ENCODE data around the gene ZNF785. TPM values are rescaled to one million over a fixed set of nuclear protein-coding genes. Genes with fewer than 3 reads are reported as not detected.

Gene ZNF785
- total RNA-seq, 1 donor from 2014 or later, result 22.8 TPM

DNA sequence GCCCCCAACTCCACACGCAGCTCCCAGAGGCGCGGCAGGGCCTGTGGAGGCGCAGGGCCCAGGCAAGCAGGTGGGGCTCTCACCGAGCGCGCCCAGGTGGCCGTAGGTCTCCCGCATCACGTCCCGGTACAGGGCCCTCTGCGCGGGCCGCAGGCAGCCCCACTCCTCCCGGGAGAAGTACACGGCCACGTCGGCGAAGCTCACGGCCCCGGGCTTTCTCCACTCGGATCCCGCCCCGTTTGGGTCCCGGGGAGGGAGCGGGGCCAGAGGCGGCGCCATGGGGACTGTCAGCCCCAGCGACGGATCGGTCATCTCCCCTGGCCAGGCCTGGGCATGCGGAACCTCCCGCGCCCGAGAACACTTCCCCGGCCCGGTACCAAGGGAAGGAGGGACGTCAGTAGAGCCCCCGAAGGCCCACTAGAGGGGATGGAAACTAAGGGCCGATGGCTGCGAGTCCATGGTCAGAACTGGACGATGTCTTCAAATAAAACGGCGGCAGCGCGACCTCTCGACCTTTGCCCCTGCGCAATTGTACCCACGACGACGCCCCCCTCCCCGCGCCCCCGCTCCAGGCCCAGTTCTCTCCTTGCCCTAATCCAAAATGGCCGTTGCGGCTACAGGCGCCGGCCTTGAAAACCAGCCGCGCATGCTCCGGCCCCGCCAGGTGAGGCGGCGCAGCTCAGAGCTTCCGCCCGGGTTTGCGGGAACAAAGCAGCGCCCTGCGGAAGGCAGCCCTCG is 51.0 kb downstream of the ZNF785 start, which contains the start of gene ZNF747:
TSS of gene ZNF747 (minus strand) at position 491 of the 738 bp plus-strand sequence. CDS start at position 312, 179 bp downstream.
- POLR2A ChIA-PET, result interaction anchor here (0.6 to 4.2 kb wide), 37 partner anchors 7 to 349 kb away, joined by 3 to 135 read pairs (median 9); partner anchors contain the start of genes DCTPP1, FBRS, ITGAL and PRR14
- Mint-ChIP-seq H3K4me1 (peaks cover 23% of the 10 kb centered on the region), H3K4me3 (peak within 1 kb of the TSS; percentile 96), H3K27me3 (no peaks in the 10 kb centered on the region), H3K9me3 (no peaks in the 10 kb centered on the region), H3K36me3 (ENCODE audit: low read depth) (peaks cover 40% of the 10 kb centered on the region), H3K27ac (peak within 1 kb of the TSS; percentile 97)
- intact Hi-C loops (cut with micrococcal nuclease), result loop anchor here (1.0 to 2.0 kb wide), 10 partner anchors 7 to 164 kb away; partner anchors contain the start of genes DCTPP1, ITGAL, SRCAP and ZNF688
- peak; percentile 83 for ATAC-seq (ENCODE audit: low read depth)
- CTCF ChIA-PET, result interaction anchor here (0.9 to 3.5 kb wide), 11 partner anchors 20 to 442 kb away, joined by 3 to 35 read pairs (median 6); partner anchors contain the start of genes DCTPP1, ITGAL, TBX6 and ZNF764
- DNase-seq, result peak; percentile 85
- TF ChIP-seq, protein P1, sequence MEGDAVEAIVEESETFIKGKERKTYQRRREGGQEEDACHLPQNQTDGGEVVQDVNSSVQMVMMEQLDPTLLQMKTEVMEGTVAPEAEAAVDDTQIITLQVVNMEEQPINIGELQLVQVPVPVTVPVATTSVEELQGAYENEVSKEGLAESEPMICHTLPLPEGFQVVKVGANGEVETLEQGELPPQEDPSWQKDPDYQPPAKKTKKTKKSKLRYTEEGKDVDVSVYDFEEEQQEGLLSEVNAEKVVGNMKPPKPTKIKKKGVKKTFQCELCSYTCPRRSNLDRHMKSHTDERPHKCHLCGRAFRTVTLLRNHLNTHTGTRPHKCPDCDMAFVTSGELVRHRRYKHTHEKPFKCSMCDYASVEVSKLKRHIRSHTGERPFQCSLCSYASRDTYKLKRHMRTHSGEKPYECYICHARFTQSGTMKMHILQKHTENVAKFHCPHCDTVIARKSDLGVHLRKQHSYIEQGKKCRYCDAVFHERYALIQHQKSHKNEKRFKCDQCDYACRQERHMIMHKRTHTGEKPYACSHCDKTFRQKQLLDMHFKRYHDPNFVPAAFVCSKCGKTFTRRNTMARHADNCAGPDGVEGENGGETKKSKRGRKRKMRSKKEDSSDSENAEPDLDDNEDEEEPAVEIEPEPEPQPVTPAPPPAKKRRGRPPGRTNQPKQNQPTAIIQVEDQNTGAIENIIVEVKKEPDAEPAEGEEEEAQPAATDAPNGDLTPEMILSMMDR (IDR thresholded peaks at IDR 0.05), result no peak

DNA sequence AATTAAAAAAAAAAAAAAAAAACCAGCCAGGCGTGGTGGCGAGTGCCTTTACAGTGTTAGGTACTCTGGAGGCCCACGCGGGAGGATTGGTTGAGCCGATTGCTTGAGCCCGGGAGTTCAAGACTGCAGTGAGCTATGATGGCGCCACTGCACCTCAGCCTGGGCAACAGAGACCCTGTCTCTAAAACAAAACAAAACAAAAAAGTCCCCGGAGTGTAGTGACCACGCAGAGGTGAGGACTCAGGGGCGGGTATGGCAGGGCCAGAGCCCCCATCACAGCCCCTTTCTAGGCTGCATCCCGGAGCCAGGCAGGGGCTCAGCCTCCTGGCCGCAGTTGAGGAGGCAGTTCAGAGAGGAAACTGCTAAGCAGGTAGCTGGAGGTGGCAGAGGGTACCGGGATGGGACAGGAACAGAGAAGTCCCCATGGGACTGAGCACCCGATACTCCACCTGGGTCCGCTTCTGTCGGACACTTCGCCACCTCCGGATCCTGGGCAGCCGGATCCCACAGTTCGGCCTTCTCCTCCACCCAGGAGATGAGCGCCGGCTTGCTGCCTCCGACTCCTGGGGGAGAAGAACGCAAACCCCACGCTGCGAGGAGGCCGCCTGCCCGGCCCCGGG is 51.6 kb downstream of the ZNF785 start:
- TF ChIP-seq, protein P1 (IDR thresholded peaks at IDR 0.05), result no peak
- peak overlapping the region; percentile 97 for H3K27ac Mint-ChIP-seq
- intact Hi-C loops (cut with micrococcal nuclease), result loop anchor here (2.0 kb wide), 2 partner anchors 61 to 165 kb away; partner anchors contain the start of genes ITGAL and SRCAP
- ChIA-PET CTCF (interaction anchor here (0.9 to 3.5 kb wide), 3 partner anchors 76 to 103 kb away, joined by 5 to 35 read pairs (median 10); partner anchors contain the start of gene DCTPP1), POLR2A (interaction anchor here (0.6 to 4.2 kb wide), 26 partner anchors 15 to 198 kb away, joined by 3 to 135 read pairs (median 13); partner anchors contain the start of genes DCTPP1, ITGAL, PRR14 and SEPHS2)
- DNase-seq, result no peak
- peak overlapping the region; percentile 96 for H3K4me3 Mint-ChIP-seq
- H3K36me3 Mint-ChIP-seq (ENCODE audit: low read depth), result peaks cover 40% of the 10 kb centered on the region
- H3K4me1 Mint-ChIP-seq, result peaks cover 25% of the 10 kb centered on the region
- no peaks in the 10 kb centered on the region for H3K27me3 Mint-ChIP-seq
- H3K9me3 Mint-ChIP-seq, result no peaks in the 10 kb centered on the region
- peak; percentile 1 for ATAC-seq (ENCODE audit: low read depth)

DNA sequence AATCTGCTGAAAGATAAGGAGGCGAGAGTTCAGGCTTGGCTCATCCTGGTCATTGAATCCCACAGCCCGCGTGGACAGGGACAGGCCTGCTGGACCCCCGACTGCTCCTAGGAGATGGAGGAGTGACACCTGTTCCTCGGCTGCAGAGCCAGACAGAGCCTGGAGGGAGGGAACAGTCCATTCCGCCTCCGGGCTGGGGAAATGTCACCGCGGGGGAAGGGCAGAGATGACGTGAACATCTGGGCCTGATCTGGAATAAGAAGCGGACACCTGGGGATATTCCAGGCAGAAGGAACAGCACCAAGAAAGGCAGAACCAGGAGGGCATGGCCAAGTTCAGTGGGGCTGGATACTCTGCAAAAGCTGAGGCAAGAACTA is 52.4 kb downstream of the ZNF785 start:
- ChIA-PET CTCF (no interaction called here), POLR2A (interaction anchor here (0.6 to 4.2 kb wide), 12 partner anchors 24 to 122 kb away, joined by 3 to 135 read pairs (median 22); partner anchors contain the start of genes DCTPP1, SEPHS2, ZNF688 and ZNF764)
- peaks cover 40% of the 10 kb centered on the region for H3K36me3 Mint-ChIP-seq (ENCODE audit: low read depth)
- H3K4me1 Mint-ChIP-seq, result peaks cover 30% of the 10 kb centered on the region
- H3K4me3 Mint-ChIP-seq, result peak overlapping the region; percentile 50
- H3K27me3 Mint-ChIP-seq, result no peaks in the 10 kb centered on the region
- TF ChIP-seq, protein P1 (IDR thresholded peaks at IDR 0.05), result no peak
- intact Hi-C loops (cut with micrococcal nuclease), result no loop called here
- peak overlapping the region; percentile 83 for H3K27ac Mint-ChIP-seq
- DNase-seq (no peak), ATAC-seq (ENCODE audit: low read depth) (no peak)
- H3K9me3 Mint-ChIP-seq, result no peaks in the 10 kb centered on the region

DNA sequence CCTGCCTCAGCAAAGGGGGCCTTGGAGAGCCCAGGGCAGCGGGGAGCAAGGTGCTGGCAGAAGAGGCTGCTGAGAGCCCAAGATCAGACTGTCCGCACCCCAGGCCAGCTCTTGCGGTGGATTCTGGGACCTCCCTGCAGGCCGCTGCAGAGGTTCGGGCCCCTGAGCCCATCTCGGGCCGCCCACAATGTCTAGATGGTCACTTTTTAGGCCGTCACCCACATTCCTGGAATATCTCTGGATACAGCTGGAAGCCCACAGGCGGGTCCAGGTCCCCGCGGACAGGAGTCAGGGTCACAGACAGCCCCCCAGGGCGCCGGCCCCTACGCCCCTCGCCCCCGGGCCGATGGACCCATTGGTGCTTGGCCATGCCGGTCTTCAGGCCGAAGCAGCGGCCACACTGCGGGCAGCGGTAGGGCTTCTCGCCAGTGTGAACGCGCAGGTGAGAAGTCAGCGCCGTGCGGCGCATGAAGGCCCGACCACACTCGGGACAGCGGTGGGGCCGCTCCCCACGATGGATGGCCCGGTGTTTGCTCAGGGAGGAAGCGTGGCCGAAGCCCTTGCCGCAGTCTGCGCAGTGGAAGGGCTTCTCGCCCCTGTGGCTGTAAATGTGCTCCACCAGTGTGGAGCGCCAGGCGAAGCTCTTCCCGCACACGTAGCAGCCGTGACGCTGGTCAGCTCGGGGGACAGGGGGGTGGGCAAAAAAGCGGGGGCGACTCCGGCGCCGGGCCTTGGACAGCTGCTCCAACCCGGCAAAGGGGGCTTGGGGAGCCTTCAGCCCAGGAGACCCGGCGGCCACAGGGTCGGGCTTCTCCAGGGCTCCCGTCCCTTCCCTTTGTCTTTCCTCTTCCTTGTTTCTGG is 53.0 kb downstream of the ZNF785 start:
- intact Hi-C loops (cut with micrococcal nuclease), result no loop called here
- Mint-ChIP-seq H3K4me3 (no peak overlapping the region), H3K4me1 (peaks cover 36% of the 10 kb centered on the region), H3K27me3 (no peaks in the 10 kb centered on the region), H3K36me3 (ENCODE audit: low read depth) (peaks cover 35% of the 10 kb centered on the region), H3K9me3 (no peaks in the 10 kb centered on the region), H3K27ac (no peak overlapping the region)
- ChIA-PET POLR2A (interaction anchor here (0.6 to 1.6 kb wide), 5 partner anchors 25 to 121 kb away, joined by 3 to 6 read pairs (median 4); partner anchors contain the start of gene ZNF764), CTCF (no interaction called here)
- DNase-seq, result no peak
- ATAC-seq (ENCODE audit: low read depth), result no peak
- TF ChIP-seq, protein P1 (IDR thresholded peaks at IDR 0.05), result no peak

Other genes starting within 250 kb of the ZNF785 start
- 87.8 and 88.0 TPM in 2 replicates for gene CD2BP2, start 230.4 kb downstream of the ZNF785 start, total RNA-seq
- gene TBC1D10B, start 215.2 kb downstream of the ZNF785 start, total RNA-seq, result 46.3 and 50.2 TPM in 2 replicates
- not detected in 2 replicates for gene MYL11, start 210.9 kb downstream of the ZNF785 start, total RNA-seq
- 192 and 199 TPM in 2 replicates for gene SEPTIN1, start 203.1 kb downstream of the ZNF785 start, total RNA-seq
- gene ZNF48, start 190.3 kb downstream of the ZNF785 start, total RNA-seq, result 11.7 and 13.0 TPM in 2 replicates
- gene ZNF771, start 178.1 kb downstream of the ZNF785 start, total RNA-seq, result 4.4 and 5.2 TPM in 2 replicates
- gene DCTPP1, start 155.7 kb downstream of the ZNF785 start, total RNA-seq, result 66.7 and 81.5 TPM in 2 replicates
- 79.1 and 80.0 TPM in 2 replicates for gene SEPHS2, start 139.8 kb downstream of the ZNF785 start, total RNA-seq
- 216 and 240 TPM in 2 replicates for gene ITGAL, start 113.0 kb downstream of the ZNF785 start, total RNA-seq
- 29.2 and 30.7 TPM in 2 replicates for gene ZNF768, start 59.1 kb downstream of the ZNF785 start, total RNA-seq
- gene ZNF747, start 50.8 kb downstream of the ZNF785 start, total RNA-seq, result 16.3 and 21.6 TPM in 2 replicates
- 16.1 and 19.2 TPM in 2 replicates for gene ZNF764, start 27.3 kb downstream of the ZNF785 start, total RNA-seq
- 13.9 and 14.7 TPM in 2 replicates for gene ZNF688, start 14.0 kb downstream of the ZNF785 start, total RNA-seq
- 10.1 and 11.6 TPM in 2 replicates for gene ZNF689, start 24.7 kb upstream of the ZNF785 start, total RNA-seq
- gene PRR14, start 65.3 kb upstream of the ZNF785 start, total RNA-seq, result 63.5 and 77.9 TPM in 2 replicates
- gene FBRS, start 72.7 kb upstream of the ZNF785 start, total RNA-seq, result 166 and 204 TPM in 2 replicates
- gene SRCAP, start 113.5 kb upstream of the ZNF785 start, total RNA-seq, result 109 and 123 TPM in 2 replicates
- gene PHKG2, start 162.7 kb upstream of the ZNF785 start, total RNA-seq, result 45.3 and 51.4 TPM in 2 replicates
- gene CFAP119, start 176.4 kb upstream of the ZNF785 start, total RNA-seq, result 6.2 and 8.8 TPM in 2 replicates
- 99.6 and 117 TPM in 2 replicates for gene RNF40, start 176.6 kb upstream of the ZNF785 start, total RNA-seq
- gene ZNF629, start 201.5 kb upstream of the ZNF785 start, total RNA-seq, result 9.1 and 9.3 TPM in 2 replicates